Nephron progenitor cell (in vitro differentiated cells): Measurements from ENCODE around the gene ZNF281.

Source experiments
- DNase-seq: peaks from one replicate; pipeline ENCODE4 v3.0.0; 2021
- H3K27ac Mint-ChIP-seq: 2 replicates; pipeline ENCODE4 v1.8.0; 2021; ENCODE audit warnings: mild to moderate bottlenecking, moderate library complexity, mixed read lengths
- H3K27me3 Mint-ChIP-seq: 2 replicates; pipeline ENCODE4 v1.8.0; 2021; ENCODE audit warnings: mild to moderate bottlenecking, low read depth, mixed read lengths; ENCODE audit not compliant: poor library complexity
- H3K36me3 Mint-ChIP-seq: 2 replicates; pipeline ENCODE4 v1.8.0; 2021; ENCODE audit warnings: low read depth, mixed read lengths
- H3K4me1 Mint-ChIP-seq: 2 replicates; pipeline ENCODE4 v1.8.0; 2021; ENCODE audit warnings: mixed read lengths
- H3K4me3 Mint-ChIP-seq: 2 replicates; pipeline ENCODE4 v1.8.0; 2021; ENCODE audit warnings: mild to moderate bottlenecking, moderate library complexity, mixed read lengths
- H3K9me3 Mint-ChIP-seq: 2 replicates; pipeline ENCODE4 v1.8.0; 2021; ENCODE audit warnings: mild to moderate bottlenecking, moderate library complexity, mixed read lengths
- TF ChIP-seq, protein P1 (sequence below): fragments of 200-600 bp; sonication (generic); IDR thresholded peaks from 2 replicates; pipeline ENCODE4 v1.5.0; 2021; ENCODE audit warnings: antibody characterized with exemption

The ZNF281 gene

GRCh38 chr1:200436436-200436835, 26.6 kb upstream of the ZNF281 start:
- peaks cover 6% of the 10 kb centered on the region for H3K36me3 Mint-ChIP-seq
- peaks cover 4% of the 10 kb centered on the region for H3K9me3 Mint-ChIP-seq
- no peak overlapping the region for H3K27ac Mint-ChIP-seq
- H3K4me3 Mint-ChIP-seq, result no peak overlapping the region
- DNase-seq, result no peak
- H3K4me1 Mint-ChIP-seq, result no peaks in the 10 kb centered on the region
- peaks cover 4% of the 10 kb centered on the region for H3K27me3 Mint-ChIP-seq
- TF ChIP-seq, protein P1, sequence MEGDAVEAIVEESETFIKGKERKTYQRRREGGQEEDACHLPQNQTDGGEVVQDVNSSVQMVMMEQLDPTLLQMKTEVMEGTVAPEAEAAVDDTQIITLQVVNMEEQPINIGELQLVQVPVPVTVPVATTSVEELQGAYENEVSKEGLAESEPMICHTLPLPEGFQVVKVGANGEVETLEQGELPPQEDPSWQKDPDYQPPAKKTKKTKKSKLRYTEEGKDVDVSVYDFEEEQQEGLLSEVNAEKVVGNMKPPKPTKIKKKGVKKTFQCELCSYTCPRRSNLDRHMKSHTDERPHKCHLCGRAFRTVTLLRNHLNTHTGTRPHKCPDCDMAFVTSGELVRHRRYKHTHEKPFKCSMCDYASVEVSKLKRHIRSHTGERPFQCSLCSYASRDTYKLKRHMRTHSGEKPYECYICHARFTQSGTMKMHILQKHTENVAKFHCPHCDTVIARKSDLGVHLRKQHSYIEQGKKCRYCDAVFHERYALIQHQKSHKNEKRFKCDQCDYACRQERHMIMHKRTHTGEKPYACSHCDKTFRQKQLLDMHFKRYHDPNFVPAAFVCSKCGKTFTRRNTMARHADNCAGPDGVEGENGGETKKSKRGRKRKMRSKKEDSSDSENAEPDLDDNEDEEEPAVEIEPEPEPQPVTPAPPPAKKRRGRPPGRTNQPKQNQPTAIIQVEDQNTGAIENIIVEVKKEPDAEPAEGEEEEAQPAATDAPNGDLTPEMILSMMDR, result no peak

GRCh38 chr1:200435200-200435780, 25.5 kb upstream of the ZNF281 start:
- H3K27ac Mint-ChIP-seq, result no peak overlapping the region

GRCh38 chr1:200433586-200433985, 23.8 kb upstream of the ZNF281 start:
- Mint-ChIP-seq H3K36me3 (peaks cover 6% of the 10 kb centered on the region), H3K4me1 (no peaks in the 10 kb centered on the region), H3K4me3 (no peak overlapping the region), H3K9me3 (peaks cover 4% of the 10 kb centered on the region), H3K27me3 (peaks cover 4% of the 10 kb centered on the region), H3K27ac (no peak overlapping the region)
- no peak for DNase-seq
- TF ChIP-seq, protein P1, result no peak

More at GRCh38 chr1:200435200-200435780, 25.5 kb upstream of the ZNF281 start:
- H3K36me3 Mint-ChIP-seq, result peaks cover 6% of the 10 kb centered on the region
- TF ChIP-seq, protein P1, result no peak
- no peaks in the 10 kb centered on the region for H3K4me1 Mint-ChIP-seq
- H3K9me3 Mint-ChIP-seq, result peaks cover 4% of the 10 kb centered on the region
- DNase-seq, result no peak
- H3K4me3 Mint-ChIP-seq, result no peak overlapping the region
- H3K27me3 Mint-ChIP-seq, result peaks cover 4% of the 10 kb centered on the region

DNA sequence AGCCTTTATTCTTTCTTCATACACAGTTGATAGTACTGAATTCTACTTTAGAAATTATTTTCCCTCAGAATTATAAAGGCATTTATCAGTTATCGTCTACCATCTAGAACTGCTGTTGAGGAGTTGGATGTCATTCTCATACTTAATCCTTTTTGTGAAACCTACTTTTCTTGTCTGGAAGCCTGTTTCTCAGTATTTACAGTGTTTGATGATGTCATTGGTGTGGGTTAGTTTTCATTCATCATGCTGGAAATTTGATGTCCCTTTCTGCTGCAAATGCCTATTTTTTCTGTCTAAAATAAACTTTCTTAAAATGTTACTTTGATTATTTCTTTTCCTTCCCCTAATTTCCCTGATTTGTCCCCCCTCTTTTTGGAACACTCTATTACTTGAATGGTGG, 22.8 kb upstream of the ZNF281 start:
- H3K4me1 Mint-ChIP-seq, result no peaks in the 10 kb centered on the region
- H3K27ac Mint-ChIP-seq, result no peak overlapping the region
- peaks cover 6% of the 10 kb centered on the region for H3K36me3 Mint-ChIP-seq
- H3K4me3 Mint-ChIP-seq, result no peak overlapping the region
- H3K27me3 Mint-ChIP-seq, result peaks cover 4% of the 10 kb centered on the region
- peaks cover 4% of the 10 kb centered on the region for H3K9me3 Mint-ChIP-seq
- TF ChIP-seq, protein P1, result no peak
- DNase-seq, result no peak

DNA sequence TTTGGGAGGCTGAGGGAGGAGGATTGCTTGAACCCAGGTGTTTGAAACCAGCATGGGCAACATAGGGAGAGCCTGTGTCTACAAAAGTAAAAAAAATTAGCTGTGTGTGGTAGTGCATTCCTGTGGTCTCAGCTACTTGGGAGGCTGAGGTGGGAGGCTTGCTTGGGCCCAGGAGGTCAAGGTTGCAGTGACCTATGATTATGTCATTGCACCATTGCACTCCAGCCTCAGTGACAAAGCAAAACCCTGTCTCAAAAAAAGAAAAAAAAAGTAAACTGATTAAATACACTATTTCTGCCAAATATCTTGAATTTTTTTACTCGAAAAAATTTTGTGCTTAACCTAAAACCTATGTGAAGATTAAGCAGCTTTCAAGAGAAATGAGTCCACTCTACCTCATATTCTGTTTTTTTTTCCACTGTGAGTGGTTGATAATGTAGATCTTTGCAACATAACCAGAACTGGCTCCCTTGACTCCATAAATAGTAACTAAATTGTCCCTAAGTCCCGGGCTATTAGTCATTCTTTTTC, 19.4 kb upstream of the ZNF281 start:
- Mint-ChIP-seq H3K27me3 (peaks cover 4% of the 10 kb centered on the region), H3K27ac (no peak overlapping the region), H3K36me3 (peaks cover 6% of the 10 kb centered on the region), H3K9me3 (peaks cover 8% of the 10 kb centered on the region), H3K4me3 (no peak overlapping the region), H3K4me1 (no peaks in the 10 kb centered on the region)
- no peak for DNase-seq
- TF ChIP-seq, protein P1, result no peak
